ENCODE results near the gene FIBP.
A peak's percentile ranks its signal among the peaks of the same experiment; 100 is the strongest.

FIBP gene

GRCh38 chr11:65870706-65871681 lies 17.3 kb downstream of the FIBP start:
- no peak for DNase-seq (ENCODE audit: low spot score)

DNA sequence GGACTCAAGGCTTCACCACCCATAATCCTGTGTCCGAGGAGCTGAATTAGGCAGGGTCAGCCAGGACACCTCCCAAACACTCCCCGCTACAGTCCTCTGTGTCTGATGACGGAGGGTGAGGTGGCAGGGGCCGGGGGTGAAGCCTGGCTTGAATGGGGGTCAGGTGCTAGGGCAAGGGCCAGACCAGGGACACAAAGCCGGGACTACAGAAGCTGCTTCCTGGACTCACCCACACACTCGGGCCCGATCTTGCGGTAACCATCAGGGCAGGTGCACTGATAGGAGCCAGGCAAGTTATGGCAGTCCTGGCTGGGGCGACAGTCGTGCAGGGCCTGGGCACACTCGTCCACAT lies 18.0 kb downstream of the FIBP start:
- no peak for DNase-seq (ENCODE audit: low spot score)

- DNase-seq (ENCODE audit: low spot score) = no peak
Measured at GRCh38 chr11:65869643-65870306, 18.5 kb downstream of the FIBP start.

DNA sequence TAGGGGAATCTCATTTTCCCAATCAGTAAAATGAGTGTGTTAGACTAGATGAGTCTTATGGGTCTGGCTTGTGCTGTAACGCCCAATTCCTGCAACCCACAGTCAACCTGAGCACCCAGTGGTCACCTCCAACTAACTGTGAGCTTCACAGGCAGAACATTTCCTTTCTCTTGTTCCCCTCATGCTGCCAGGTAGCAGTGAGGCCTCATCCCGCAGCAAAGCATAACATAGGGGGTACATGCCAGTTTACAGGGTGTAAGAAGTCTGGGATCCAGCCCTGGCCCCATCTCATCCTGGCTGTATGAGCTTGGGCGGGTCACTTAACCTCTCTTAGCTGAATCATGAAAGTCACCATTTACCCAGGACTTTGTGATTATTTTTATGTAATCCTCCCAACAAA lies 19.4 kb downstream of the FIBP start:
- no peak for DNase-seq (ENCODE audit: low spot score)

- no peak for DNase-seq (ENCODE audit: low spot score)
Measured at GRCh38 chr11:65868076-65868667, 20.1 kb downstream of the FIBP start.

- no peak for DNase-seq (ENCODE audit: low spot score)
Measured at GRCh38 chr11:65867284-65868071, 20.8 kb downstream of the FIBP start.

DNA sequence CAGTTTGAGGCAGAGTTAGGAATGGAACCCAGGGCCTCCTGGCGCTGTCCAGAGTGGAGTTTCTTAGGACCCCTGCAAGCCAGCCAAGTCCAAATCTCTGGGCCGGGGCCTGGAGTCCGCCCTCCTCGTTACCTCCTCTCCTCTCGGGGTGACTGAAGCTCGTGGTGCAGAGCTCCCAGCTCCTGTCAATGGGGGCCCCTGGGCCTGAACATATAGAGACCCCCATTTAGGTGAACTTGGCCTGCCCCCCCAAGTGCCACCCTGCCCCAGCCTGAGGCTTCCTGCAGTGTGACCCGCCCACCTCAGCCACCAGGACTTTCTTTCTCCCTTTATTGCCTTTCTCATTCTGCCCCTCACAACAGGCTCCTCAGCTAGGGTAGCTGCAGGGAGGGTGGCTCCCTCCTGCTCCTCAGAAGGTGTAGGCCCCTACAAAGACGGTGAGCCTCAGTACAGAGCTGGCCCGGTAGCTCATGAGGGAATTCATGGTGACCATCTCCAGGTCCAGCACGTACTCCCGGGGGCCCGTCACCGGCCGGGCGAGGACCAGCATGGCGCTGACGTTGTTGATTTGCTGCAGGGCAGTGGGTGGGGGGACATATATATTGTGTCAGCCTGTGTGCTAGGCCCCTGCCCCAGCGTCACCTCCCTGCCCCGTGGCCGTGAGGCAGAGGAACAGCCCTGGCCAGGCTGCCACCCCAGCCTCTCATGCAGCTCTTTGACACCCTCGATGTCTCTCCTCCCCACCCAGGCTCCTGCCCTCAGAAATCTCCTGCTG lies 21.6 kb downstream of the FIBP start:
- no peak for DNase-seq (ENCODE audit: low spot score)

DNA sequence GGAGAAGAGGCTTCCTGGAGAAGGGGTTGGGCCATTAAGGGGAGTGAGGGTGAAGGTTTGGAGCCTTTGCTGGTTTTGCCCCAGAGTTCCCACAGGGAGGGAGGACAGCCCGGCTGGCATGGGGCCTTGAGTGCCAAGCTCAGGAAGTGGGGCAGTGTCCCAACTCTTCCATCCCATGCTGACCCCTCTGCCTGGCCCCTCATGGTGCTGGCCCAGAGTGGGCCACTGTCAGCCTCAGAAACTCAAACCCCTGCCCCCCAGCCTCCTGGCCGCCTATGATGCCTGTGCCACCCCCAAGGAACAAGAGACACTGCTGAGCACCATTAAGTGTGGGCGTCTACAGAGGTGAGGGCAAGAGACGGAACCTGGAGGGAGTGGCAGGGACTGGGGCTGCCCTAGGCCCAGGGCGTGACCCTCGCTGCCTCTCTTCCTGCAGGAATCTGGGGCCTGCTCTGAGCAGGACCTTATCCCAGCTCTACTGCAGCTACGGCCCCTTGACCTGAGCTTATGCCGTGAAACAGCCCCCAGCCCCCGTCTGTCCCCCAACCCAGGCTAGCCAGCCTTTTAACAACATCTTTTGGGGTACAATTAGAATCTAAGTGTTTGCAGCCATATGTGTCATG lies 22.6 kb downstream of the FIBP start:
- no peak for DNase-seq (ENCODE audit: low spot score)

GRCh38 chr11:65864706-65865471 lies 23.4 kb downstream of the FIBP start:
- no peak for DNase-seq (ENCODE audit: low spot score)

DNA sequence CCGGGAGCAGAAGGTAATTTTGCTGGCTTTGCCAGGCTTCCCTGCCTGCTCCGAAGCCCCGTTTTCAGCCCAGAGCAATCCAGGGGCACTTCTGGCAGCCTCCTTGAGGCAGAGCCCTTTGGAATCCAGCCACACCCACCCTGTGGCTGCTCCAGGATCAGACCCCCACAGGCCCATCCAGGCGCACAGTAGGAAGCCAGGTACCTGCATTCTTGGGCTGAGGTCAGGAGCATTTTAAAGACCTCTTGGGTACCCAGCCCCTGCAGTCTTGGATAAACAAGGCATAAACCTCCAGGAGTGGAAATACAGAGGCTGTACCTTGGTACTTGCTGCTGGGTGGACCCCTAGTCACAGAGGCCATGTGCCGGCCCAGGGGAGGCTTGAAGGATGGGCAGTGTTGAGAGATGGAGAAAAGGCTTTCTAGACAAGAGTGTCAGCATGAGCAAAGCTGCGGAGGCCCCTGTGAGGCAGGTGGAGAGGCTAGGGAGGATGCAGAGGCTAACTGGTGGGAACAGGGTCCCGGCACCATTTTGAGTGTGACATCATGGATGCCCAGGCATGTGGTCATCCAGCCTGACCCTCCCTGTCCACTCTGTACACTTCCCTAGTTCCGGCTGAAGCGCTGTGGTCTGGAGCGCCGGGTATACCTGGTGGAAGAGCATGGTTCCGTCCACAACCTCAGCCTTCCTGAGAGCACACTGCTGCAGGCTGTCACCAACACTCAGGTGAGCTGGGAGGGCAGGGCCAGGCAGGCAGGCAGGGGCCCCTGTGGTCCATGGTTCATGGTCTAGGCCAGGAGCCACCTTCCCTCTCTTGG lies 24.2 kb downstream of the FIBP start:
- DNase-seq (ENCODE audit: low spot score) = no peak

- no peak for DNase-seq (ENCODE audit: low spot score)
Measured at GRCh38 chr11:65862941-65863888, 25.1 kb downstream of the FIBP start.

GRCh38 chr11:65862191-65862735 lies 26.0 kb downstream of the FIBP start:
- no peak for DNase-seq (ENCODE audit: low spot score)

GRCh38 chr11:65861533-65862183 lies 26.6 kb downstream of the FIBP start:
- no peak for DNase-seq (ENCODE audit: low spot score)

- no peak for DNase-seq (ENCODE audit: low spot score)
Measured at GRCh38 chr11:65861165-65861505, 27.1 kb downstream of the FIBP start.

DNA sequence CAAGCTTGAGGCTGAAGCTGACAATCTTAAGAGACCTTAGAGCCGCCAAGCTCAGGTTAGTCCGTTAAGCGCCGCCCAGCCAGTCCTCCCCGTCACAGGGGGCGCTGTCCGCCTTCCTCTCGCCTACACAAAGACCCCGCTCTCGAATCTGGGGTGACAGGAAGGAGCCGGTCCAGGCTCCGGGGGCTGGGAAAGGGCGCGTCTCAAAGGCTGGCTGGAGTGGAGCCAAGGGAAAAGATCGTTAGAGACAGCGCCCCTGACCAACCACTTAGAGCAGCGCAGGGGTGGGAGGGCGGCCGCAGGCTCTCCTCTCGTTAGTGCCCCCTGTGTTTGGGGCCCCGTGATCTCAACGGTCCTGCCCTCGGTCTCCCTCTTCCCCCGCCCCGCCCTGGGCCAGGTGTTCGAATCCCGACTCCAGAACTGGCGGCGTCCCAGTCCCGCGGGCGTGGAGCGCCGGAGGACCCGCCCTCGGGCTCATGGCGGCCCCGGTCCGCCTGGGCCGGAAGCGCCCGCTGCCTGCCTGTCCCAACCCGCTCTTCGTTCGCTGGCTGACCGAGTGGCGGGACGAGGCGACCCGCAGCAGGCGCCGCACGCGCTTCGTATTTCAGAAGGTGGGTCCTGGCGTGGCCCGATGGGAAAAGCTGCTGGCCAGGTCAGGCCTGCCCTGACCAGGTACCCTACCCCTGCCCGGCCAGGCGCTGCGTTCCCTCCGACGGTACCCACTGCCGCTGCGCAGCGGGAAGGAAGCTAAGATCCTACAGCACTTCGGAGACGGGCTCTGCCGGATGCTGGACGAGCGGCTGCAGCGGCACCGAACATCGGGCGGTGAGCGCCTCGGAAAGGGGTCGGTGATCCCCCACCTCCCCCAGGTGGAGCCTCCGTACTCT lies 27.8 kb downstream of the FIBP start, which contains the start of gene MUS81:
Gene MUS81 (plus strand): TSS at position 156 of the 887 bp plus-strand sequence. CDS start 321 bp downstream, at position 477.
- DNase-seq (ENCODE audit: low spot score) = peak; percentile 94

GRCh38 chr11:65859812-65860277 lies 28.4 kb downstream of the FIBP start:
- no peak for DNase-seq (ENCODE audit: low spot score)

Measured in HuH-7.5 (cell line).